ENCODE data around the gene GZF1.
A peak's percentile ranks its signal among the peaks of the same experiment; 100 is the strongest.
"Not testable (repeated sequence)": the region's sequence is repeated elsewhere in the genome, so short reads cannot be mapped to it uniquely, and the experiment has no call there.

Gene GZF1

DNA sequence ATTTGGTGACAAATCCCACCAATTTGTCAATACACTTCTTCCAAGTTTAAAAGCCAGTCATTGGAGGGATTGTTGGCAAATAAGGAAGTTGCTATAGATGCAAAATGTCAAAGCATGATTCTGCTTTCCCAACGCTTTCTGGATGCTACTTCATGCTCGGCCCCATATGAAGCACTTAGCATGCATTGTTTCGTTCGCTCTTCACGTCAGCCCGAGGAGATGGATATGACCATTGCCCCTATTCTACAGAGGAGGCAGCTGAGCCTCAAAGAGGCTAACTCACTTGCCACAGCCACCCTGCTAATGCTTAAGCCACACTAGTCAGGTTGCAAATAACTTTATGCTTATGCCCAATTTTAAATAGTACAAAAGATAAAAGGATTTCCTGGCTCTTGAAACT, 14.2 kb upstream of the GZF1 start:
- DNase-seq, result no peak

DNA sequence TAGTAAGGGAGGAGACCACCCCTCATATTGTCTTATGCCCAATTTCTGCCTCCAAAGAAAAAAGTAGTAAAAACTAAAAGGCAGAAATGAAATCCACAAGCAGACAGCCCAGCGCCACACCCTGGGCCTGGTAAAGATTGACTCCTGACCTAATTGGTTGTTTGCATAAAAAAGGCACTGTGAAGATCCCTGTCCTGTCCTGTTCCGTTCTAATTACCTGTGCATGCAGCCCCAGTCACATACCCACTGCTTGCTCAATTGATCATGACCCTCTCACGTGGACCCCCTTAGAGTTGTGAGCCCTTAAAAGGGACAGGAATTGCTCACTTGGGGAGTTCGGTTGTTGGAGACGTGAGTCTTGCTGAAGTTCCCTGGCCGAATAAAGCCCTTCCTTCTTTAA, 13.5 kb upstream of the GZF1 start:
- not testable (repeated sequence) for DNase-seq

DNA sequence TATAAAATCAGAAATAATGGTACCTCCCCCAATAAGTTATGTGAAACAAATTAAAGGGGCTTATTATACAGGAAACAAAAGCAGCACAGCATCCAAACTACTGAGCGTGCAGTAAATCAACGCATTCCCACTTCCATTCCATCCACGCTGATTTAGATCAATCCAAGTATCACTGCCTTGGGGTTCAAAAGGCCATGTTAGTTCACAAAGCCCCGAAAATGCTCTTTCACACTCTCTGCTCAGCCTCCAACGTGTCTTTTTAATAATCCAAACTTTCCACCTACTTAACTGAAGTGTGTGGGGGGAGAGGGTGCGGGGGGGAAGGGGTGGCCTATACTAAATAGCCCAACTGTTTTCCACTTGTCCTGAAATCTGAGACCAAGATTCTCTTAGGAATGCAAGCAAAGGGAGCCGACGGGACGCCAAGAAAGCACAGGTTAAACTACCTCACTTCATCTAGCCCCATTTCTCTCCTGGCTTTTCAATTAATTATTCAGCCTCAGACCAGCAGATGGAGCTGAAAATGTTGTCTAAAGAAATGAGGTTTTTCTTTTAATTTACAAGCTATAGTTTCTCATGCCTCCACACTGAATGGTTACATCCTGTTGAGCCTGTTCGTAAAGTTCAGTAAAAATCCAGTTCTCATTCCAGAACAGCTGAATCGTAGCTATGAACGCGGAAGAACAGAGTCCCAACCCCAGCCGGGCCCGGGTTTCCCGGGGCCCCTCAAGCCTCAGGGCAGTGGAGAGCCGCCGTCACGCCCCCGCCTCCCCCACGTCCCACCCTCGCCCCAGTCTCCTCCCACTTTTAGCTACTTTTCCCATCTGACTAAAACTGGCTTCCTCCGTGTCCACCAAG, 12.4 kb upstream of the GZF1 start:
- peak in 1 of 2 experiments; percentile 43 for DNase-seq

DNA sequence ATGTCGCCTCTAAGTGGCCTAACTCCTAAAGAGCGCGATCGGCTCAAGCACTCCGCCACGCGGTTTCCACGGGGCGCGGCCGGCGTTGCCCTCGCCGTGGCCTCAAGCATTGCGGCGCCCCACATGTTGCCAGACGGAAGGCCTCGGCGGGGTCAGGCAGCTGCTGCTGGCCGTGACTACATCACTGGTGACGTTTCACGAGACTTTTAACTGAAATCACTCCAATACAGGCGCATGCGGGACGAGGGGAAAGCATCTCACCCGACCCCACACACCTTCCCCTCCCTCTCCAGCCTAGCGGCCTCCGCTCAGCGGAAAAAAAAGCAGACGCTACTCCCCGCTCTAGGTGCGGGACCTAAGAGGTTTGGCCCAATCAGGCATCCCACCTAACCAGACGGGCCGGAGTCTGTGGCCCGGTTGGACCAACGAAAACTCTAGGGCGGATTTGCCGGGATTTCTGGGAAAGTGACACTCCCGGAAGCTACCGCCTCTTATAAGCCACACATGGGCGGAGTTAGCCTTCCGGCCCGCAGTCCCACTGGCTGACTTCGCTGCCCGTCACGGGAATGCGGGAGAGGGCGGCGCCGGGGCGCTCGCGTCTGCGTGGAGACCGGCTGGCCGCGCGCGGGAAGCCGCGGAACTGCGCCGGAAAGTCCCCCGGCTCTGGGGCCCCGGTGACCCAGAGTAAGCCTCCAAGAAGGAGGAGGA, 11.6 kb upstream of the GZF1 start, which contains the start of gene NXT1:
Gene NXT1 (plus strand): TSS at position 596 of the 708 bp plus-strand sequence. CDS start 3,251 bp downstream, outside the sequence.
- DNase-seq, result peak; percentile 88 to 97

DNA sequence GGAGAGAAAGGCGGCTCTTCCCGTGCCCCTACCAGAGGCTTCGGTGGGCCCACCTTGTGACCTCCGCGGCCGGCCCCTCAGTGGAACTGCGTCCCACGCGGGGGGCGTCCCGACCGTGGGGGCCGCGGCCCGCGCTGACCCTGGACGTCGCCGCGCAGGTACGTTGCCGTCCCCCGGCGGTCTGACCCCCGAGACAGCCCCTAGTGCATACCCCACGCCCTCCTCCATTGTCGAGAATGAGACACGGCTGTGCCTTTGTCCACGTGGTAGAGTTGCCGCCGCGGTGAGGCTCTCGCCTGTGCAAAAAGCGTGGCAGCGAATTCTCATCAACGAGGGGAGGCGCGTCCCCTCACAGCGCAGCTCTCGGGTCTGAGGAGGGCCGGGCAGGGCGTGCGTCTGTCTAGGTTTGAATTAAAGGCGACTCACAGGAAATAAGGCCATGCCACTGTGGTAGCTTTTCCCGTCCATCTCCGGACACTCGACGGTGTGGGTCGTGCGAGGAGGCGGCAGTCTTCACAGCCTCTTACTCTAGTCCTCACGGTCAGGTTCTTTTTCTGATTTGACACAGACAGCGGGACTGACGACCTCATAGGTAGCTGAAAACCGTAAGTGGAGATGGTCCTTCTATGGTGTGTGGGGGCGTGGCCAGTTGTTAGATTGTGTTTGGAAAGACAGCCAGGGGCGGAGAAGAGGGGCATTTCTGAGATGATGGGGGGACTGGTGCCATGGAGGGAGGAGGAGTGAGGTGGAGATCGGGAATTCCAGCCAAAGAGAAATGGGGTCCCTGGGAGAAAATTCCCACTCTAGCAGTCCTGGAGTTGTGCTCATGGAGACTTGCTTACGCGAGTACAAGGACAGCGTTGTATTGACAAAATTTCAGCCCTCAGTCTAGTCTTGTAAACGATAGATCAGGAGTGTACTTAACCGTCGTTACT, 10.8 kb upstream of the GZF1 start:
- DNase-seq, result no peak

DNA sequence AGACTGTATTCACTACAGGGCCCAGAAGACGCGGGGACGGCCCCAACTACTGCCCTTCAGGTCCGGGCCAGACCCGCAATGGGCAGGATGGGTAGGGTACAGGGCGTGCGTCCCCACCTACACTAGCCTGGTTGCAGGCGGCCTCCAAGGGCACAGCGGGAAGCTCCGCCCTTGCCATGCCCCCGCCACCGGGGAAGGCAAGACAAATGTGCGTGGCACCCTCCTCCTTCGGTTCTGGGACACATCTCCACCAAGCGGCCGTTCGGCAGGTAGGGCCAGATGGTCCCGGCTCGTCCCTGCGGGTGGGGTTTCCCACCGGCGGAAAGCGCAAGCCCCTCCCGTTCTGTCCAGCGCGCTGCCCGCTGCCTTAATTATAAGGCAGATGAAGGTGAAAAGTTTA, 5.8 kb upstream of the GZF1 start:
- no peak for DNase-seq

DNA sequence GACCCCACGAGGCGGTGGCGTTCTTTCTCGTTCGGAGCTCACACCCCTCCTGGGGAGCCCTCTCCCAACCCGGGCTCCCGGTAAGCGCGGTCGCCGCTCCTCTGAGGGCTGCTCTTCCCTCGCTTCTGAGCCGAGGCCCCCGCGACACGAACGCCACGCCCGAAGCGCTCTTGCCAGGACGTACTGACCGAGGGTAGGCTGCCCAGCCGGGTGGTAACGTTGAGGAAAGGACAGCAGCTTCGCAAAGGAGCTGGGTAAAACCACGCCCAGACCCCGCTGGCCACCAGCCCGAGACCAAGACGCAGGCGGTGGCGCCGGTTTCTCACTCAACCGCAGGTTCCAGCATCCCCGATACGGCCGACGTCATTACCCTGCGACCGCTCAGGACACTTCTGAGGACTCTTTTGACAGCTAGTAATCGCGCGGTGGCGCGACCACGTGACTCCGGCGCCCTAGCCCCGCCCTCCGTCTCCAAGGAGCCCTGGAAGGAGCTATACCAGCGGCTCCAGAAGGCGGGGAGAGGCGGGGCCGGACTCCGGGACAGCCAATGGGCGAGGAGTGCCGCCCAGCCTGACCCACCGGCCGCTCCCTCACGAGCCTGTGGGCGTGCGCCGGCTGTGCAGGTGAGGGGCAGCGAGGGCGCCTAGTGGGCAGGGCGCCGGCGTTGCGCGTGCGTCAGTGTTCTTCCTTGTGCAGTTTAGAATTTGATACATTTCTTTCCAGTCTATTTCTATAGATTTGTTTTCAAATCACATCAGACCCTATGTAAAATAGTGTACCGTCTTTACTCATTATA, 4.0 kb upstream of the GZF1 start:
- DNase-seq, result peak; percentile 99

DNA sequence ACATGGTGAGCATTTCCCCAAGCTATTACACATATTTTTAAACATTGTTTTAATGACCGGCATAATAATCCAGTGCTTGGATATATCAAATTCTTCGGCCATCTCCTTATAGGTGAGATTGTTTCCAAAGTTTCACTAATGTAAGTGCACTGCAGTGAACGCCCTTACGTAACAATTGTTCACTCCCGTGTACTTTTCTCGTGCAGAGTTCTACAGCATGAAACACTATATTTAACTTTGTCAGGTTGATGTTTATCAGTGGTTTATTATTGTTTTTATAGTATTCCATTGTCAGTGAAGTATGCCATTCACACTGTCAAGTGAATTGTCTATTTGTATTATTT, 3.4 kb upstream of the GZF1 start:
- no peak for DNase-seq

DNA sequence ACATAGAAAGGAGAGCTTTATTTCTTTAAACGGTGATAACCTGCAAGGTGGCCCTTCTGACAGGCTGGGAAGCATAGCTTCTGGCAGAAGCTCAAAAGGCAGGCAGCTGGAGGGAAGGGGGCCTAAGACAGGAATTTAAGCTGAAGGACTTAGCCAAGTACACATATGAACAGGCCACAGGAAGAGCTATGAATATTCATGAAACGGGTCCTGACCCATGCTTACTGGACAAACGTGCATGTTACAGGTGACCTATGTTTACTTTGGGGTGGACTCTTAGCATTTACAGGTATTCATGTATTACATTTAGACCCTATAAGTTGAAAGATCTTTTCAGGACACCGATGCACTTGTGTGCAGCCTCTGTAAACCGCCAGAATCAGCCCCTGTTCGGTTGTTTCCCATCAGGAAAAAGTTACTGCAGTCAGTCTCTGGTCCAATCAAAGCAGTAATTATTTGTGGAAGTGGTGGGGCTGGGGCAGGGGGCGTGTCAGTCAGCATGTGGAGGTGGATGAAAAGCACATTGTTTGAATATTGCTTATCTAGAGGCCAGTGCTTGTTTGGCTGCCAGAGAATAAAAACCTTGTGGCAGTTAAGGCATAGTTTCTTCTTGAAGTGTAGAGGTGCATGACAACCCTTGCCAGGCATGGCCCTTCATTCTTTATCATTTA, 2.9 kb upstream of the GZF1 start:
- DNase-seq, result no peak

DNA sequence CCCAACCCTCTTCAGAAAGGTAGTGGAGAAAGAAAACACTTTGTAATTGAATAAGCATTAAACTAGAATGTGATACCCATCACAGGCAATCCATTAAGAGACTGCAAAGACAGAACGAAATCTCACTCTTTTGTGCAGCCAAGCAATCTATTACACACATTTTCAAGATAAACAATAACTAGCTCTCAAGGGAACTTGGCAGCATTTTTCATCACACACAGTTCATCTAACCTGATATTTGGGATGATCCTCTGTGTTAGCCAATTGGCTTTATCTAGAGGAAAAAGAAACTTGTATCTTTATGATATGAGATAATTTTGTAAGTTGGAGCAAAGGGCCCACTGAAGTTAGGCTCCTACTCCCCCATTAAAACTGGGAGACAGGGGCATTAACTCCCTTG, 1.5 kb upstream of the GZF1 start:
- DNase-seq, result no peak

DNA sequence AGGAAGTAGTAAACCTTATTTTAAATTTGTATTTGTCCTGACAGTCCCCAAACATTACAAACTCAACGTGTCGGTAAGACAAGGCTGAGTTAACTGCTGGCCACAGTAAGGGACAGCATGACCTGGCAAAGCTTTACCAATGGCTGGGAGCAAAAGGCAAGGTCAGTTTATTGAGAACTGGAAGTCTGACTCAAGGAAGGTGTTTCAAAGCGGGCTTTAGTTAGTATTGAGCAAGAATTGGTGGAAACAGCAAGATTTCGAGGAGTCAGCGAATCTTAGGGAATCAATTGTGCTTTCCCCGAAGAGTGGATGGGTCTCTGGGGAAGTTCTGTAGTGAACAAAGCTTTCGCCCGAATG, 885 bp upstream of the GZF1 start:
- DNase-seq, result peak in 1 of 2 experiments; percentile 8

DNA sequence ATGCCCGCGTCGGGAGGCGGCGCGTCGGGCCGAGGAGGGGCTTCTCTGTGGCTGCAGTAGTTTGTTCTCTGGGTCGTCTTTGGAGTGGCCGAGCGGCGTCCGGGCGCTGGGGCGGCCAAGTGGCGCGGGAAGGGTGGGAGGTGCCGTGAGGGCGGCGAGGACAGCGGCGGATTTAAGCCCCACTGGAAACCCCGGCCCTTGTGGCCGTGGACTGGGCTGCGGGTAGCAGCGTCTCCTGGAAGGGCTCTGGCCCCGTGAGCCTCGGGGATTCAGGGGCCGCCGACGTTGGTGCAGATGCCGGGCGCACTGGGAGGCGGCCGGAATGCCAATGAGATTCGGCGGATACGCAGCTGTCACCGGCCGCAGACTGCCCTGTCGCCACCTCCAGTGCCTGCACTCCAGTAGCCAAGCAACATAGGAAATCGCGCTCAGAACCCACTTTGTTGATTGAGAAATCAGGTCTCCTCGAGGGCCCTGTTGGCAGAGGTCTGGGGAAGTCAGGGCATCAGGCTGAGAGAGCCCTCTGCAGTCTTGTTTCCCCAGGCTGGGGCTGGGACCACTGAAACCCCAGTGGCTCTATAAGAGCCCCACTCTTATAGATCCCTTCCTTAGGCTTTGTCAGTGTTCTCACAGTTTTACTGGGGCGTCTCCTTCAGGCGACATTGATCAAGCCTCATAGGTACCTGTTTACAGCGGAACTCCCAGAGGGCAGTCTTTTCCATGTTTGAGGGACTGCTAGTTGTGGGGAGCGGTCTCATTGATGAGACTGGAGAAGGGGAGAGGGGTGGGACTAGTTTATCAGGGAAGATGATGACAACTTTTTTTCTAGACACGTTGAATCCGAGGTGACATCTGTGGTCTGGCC, 642 bp downstream of the GZF1 start:
- DNase-seq, result no peak

DNA sequence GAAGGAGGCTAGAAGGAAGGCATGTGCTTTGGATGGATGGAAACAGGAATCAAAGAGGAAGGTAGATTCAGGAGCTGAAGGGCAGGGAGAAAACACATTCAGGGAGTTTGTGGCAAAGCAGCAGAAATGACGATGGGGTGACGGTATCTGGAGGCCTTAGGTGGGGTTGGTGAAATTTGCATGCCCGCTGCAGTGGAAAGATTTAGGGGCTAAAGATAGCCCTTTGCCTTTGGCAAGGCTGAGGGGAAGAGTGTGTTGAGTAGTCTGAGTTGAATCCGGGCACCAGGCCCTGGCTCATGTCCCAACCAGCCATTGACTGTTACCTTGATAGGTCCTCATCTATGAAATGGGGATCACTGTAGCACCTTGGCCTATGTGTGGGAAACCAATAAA, 1.3 kb downstream of the GZF1 start:
- DNase-seq, result no peak

DNA sequence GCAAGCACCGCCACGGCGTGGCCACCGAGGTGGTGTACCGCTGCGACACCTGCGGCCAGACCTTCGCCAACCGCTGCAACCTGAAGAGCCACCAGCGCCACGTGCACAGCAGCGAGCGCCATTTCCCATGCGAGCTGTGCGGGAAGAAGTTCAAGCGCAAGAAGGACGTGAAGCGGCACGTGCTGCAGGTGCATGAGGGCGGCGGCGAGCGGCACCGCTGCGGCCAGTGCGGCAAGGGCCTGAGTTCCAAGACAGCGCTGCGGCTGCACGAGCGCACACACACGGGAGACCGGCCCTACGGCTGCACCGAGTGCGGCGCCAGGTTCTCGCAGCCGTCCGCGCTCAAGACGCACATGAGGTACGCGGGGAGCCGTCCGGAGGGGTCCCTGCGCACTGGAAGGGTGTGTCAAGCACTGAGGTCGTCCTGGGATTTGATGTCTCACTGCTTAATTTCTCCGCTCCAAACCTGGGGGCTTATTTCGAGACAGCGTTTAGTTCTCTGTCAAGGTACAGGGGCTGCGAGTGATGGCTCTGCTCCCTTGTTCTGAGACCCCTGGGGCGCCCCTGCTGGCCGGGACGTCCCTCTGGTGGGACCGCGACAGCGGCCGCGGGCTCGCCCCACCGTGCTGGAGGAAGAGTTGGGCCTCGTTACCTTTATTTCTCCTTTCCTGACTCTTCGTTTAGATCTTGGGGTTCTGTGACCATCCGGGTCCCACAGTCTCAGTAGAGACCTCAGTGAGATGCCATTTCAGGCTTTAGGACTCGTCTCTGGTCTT, 3.6 kb downstream of the GZF1 start:
- DNase-seq, result no peak

DNA sequence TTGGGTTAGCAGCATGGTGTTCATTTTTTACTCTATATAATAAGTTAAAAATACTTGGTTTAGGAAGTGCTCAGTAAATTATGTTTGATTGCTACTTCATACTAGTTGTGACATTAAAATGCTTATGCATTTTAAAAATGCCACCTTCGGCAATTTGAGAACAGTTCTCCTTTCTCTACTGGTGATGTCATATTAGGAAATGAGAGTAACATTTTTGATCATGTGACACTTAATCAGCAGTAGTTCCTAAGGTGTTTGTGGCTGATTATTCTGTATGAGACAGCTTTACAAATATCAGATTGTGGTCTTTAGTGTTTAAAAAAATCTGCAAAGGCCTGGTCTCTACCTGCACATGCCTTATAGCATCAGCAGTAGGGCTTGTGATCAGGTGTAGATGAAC, 4.4 kb downstream of the GZF1 start:
- no peak for DNase-seq

DNA sequence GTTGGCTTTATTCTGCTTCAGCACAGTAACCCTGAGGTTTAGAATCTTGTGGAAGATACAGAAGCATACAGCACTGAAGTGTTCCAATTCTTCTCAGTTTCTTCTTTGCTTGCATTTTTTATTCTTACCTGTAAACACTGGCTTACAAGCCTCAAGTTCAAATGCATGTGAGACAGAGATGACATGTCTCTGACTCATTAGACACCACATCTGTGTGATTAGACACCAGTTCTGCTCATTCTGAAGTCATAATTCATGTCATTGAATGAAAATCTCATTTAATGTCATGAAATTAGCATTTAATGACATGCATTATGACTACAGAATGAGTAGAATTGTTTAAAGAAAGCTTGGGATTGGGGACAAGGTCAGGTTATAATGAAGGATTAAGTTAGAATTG, 5.8 kb downstream of the GZF1 start:
- no peak for DNase-seq

DNA sequence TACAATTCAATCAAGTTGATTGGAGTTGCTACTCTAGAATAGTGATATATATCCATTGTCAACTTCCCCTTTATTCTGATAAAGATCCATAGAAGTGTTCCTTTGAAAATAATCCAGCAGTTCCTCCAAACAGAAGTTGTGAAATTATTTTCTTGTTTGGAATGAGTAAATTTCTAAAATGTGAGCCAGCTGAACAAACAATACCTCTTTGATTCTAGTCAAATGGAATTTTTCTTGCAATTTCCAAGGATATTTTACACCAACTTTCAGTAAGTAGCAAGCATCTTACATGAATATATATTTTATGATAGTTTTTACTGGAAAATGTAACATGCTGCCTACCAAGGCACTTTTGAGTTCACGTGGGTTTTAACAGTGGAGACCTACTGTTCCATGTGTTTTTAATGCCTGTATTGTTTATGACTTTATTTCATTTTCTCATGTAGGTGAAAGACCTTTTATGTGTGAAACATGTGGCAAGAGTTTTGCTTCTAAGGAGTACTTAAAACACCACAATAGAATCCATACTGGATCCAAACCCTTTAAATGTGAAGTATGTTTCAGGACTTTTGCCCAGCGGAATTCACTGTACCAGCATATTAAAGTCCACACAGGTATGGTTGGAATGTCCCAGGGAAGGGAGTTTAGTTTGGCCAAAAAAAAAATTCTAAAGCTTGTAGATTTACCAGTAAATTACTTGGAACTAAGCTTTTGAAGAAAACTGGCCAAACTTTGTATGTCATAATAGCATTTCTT, 6.5 kb downstream of the GZF1 start:
- DNase-seq, result no peak

DNA sequence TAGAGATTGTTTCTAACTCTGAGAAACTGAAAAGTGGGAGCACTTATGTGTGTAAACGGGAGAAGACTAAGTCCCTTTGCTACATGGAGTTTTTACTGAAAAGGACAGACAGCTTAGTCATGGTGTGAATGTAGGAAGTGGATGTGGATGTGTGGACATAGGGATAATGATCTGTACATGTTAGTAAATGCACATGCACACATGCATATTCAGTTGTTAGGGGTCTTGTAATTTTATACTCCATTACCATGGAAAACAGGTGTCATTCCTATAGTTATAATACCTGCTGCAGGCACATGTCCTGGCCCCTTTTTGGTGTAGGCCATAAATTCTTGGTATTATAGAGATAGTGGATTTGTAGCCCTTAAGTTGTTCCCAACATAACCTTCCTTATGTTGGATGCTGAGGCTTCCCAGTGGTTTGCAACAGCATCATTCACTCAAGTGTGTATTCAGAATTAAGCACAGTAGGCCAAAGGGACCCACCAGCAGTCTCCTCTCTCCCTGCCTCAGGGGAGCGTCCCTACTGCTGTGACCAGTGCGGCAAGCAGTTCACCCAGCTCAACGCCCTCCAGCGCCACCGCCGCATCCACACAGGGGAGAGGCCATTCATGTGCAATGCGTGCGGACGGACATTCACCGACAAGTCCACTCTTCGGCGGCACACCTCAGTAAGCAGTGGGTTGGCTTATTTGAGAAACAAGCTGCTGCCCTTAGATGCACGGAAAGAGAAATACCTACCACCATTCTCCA, 7.3 kb downstream of the GZF1 start:
- no peak for DNase-seq

DNA sequence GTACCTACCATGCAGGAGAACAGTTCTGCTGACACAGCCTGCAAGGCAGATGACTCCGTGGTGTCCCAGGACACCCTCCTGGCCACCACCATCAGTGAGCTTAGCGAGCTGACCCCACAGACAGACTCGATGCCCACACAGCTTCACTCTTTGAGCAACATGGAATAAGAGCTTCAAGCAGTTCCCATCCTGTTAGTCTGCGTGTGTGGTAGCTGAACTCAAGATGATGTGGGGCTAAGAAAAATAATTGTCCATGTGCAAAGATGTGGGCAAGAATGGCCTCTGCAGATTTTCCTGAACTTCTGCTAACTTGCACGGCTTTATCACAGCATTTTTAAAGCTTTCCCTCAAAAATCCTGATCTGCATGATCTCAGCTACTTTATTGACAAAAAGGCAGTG, 8.3 kb downstream of the GZF1 start:
- no peak for DNase-seq

Data from cerebellar nuclear complex (tissue), 1 donor.